Uterus (tissue), 4 donors: ENCODE measurements around the gene CLCN3. TPM values are rescaled to one million over a fixed set of nuclear protein-coding genes. Genes with fewer than 3 reads are reported as not detected.

Experiments used
- DNase-seq, 2 donors: peaks; one replicate each; pipeline ENCODE4 v3.0.0-alpha.2; 2019 to 2020
- H3K27ac ChIP-seq, 2 donors: fragments of 200-600 bp; sonication (generic); 1 replicate in 1 of 2; 2 replicates in 1 of 2; pipeline ENCODE4 v1.5.1; 2016 to 2018
- H3K27me3 ChIP-seq, 2 donors: fragments of 200-600 bp; sonication (generic); one replicate each; pipeline ENCODE4 v1.5.1; 2018 to 2019; ENCODE audit warnings: control low read depth in 1 of 2
- H3K36me3 ChIP-seq, 2 donors: fragments of 200-600 bp; sonication (generic); one replicate each; pipeline ENCODE4 v1.5.1; 2019; ENCODE audit warnings: control low read depth in 1 of 2
- H3K4me1 ChIP-seq, 2 donors: fragments of 200-600 bp; sonication (generic); one replicate each; pipeline ENCODE4 v1.5.1; 2018 to 2019; ENCODE audit warnings: control low read depth in 1 of 2
- H3K4me3 ChIP-seq, 2 donors: fragments of 200-600 bp; sonication (generic); 1 replicate in 1 of 2; 2 replicates in 1 of 2; pipeline ENCODE4 v1.5.1; 2018 to 2019; ENCODE audit warnings: mild to moderate bottlenecking in 1 of 2
- H3K9me3 ChIP-seq, 2 donors: fragments of 200-600 bp; sonication (generic); one replicate each; pipeline ENCODE4 v1.5.1; 2019; ENCODE audit warnings: control low read depth in 1 of 2
- CTCF ChIP-seq, 4 experiments: fragments of 200-600 bp in 2 of 4; fragments of 450-650 bp in 2 of 4; sonication (generic) in 2 of 4; IDR thresholded peaks; one replicate each; pipeline ENCODE4 v1.5.1; 2016 to 2019; ENCODE audit warnings: antibody characterized with exemption in 4 of 4, mild to moderate bottlenecking in 2 of 4, moderate library complexity in 1 of 4
- POLR2A ChIP-seq, 2 donors: fragments of 450-650 bp; IDR thresholded peaks; one replicate each; pipeline ENCODE4 v1.6.1; 2016; ENCODE audit warnings: antibody characterized with exemption in 2 of 2, mild to moderate bottlenecking in 1 of 2, moderate library complexity in 1 of 2
- intact Hi-C: fragments of 100-400 bp; cut with DNase I; formaldehyde crosslinking; loops from one replicate; pipeline ENCODE4 v1.15.1; 2023; ENCODE audit warnings: low total_unique reads
- total RNA-seq, 4 donors: library from RNA; depleted of rRNA in 3 of 4; stranded (reverse); fragments of >200 nt in 3 of 4; gene quantifications; one replicate each; pipeline versions ENCODE4 v1.1.0 to v1.2.4, GENCODE V29; 2014 to 2023
- donor health status: DM: yes; HTN: yes; CAD: no.

CLCN3 gene
- total RNA-seq, 4 donors from 2014 or later, result 12.4 to 57.3 (median 33.5) TPM

GRCh38 chr4:169652535-169652934 lies 32.2 kb downstream of the CLCN3 start:
- no peak overlapping the region for H3K4me3 ChIP-seq
- DNase-seq, result no peak
- H3K4me1 ChIP-seq, result no peaks in the 10 kb centered on the region
- no peaks in the 10 kb centered on the region for H3K9me3 ChIP-seq
- TF ChIP-seq POLR2A (IDR thresholded peaks at IDR 0.05), result no peak
- no peak for TF ChIP-seq CTCF (IDR thresholded peaks at IDR 0.05)
- no peaks in the 10 kb centered on the region for H3K27me3 ChIP-seq
- H3K27ac ChIP-seq, result no peak overlapping the region
- H3K36me3 ChIP-seq, result no peaks in the 10 kb centered on the region
- intact Hi-C loops, result no loop called here

- no peak for DNase-seq
- Histone ChIP-seq H3K27ac (no peak overlapping the region), H3K4me1 (no peaks in the 10 kb centered on the region), H3K27me3 (no peaks in the 10 kb centered on the region), H3K9me3 (no peaks in the 10 kb centered on the region), H3K4me3 (no peak overlapping the region), H3K36me3 (no peaks in the 10 kb centered on the region)
- intact Hi-C loops, result no loop called here
- no peak for TF ChIP-seq CTCF (IDR thresholded peaks at IDR 0.05)
Observed at GRCh38 chr4:169655401-169655800, 35.0 kb downstream of the CLCN3 start.

DNA sequence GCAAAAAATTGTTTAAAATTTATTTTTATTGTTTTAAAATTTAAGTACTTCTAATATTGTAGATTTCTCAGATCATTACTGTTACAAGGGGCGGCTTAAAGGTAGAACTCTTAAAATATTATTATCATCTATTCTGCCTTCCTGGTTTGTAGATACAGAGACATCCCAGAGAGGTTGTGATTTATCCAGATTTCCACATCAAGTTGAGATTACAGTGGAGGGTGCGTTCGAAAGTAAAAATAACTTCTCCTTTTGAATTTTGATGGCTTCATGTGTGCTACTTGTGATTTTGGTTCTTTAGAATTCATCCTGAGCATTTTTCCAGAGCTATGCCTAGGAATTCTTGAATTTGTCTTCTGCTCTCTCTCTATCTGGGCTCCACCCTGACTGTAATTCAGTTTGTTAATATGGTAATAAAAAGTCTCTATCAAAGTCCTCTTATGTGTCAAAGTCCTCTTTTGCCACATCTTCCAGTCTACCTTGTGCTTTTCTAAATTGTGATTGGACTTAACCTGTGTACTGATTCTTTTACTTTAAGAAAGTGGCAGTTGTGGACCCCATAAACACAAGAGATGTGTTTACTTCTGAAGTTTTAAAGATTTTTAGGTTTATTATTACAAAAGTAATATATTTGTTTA lies 37.2 kb downstream of the CLCN3 start:
- Histone ChIP-seq H3K9me3 (no peaks in the 10 kb centered on the region), H3K27me3 (no peaks in the 10 kb centered on the region), H3K4me3 (no peak overlapping the region), H3K36me3 (no peaks in the 10 kb centered on the region), H3K27ac (no peak overlapping the region), H3K4me1 (peaks cover 0 to 5% of the 10 kb centered on the region in 2 donors)
- intact Hi-C loops, result no loop called here
- DNase-seq, result no peak
- TF ChIP-seq CTCF (IDR thresholded peaks at IDR 0.05) (no peak), POLR2A (IDR thresholded peaks at IDR 0.05) (no peak)

GRCh38 chr4:169658196-169658595 lies 37.8 kb downstream of the CLCN3 start:
- H3K9me3 ChIP-seq, result no peaks in the 10 kb centered on the region
- peaks cover 0 to 5% of the 10 kb centered on the region in 2 donors for H3K4me1 ChIP-seq
- intact Hi-C loops, result no loop called here
- H3K4me3 ChIP-seq, result no peak overlapping the region
- no peak for DNase-seq
- no peaks in the 10 kb centered on the region for H3K36me3 ChIP-seq
- peak overlapping the region in 1 of 2 donors; percentile 87 for H3K27ac ChIP-seq
- no peak for TF ChIP-seq POLR2A (IDR thresholded peaks at IDR 0.05)
- TF ChIP-seq CTCF (IDR thresholded peaks at IDR 0.05), result no peak
- H3K27me3 ChIP-seq, result no peaks in the 10 kb centered on the region

DNA sequence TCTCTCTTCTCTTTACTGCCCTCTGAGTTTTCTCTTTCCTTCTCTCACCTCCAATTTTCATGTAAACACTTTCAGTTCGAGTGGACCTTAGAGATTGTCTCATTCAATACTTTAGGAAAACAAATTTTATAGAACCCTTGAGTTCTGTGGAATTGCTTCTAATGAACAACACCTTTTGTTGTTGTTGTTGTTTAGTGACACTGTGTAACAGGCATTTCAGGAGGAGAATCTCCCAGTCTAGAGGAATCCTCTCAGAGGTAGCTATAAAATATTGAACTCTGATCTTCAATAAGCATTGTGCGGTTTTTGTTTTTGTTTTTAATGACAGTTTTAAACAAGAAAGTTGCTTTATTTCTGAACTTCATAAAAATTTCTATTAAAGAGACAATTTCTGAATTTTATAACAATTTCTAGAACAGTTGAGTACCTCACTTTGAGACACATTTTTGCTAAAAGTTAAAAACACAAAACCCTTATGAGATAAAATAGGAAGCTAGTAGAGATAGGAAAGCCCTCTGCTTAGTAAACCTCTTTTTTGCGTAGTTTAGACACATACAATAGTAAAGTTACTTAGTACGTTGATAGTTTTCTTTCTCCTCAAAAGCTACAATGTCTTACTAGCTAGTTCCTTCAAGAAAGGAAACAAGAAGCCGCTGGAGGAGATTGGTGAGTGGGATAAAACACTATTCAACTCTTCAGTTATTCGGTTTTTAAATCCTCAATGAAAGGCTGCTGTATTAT lies 38.8 kb downstream of the CLCN3 start:
- Histone ChIP-seq H3K27ac (peak overlapping the region; percentile 71 to 87), H3K36me3 (no peaks in the 10 kb centered on the region), H3K9me3 (no peaks in the 10 kb centered on the region), H3K4me3 (peak overlapping the region; percentile 34 to 35), H3K4me1 (peaks cover 0 to 5% of the 10 kb centered on the region in 2 donors), H3K27me3 (no peaks in the 10 kb centered on the region)
- TF ChIP-seq CTCF (IDR thresholded peaks at IDR 0.05), result no peak
- no peak for TF ChIP-seq POLR2A (IDR thresholded peaks at IDR 0.05)
- intact Hi-C loops, result no loop called here
- no peak for DNase-seq
